HepG2 (cell line): Measurements from ENCODE around the gene CEP131. TPM values are rescaled to one million over a fixed set of nuclear protein-coding genes. Genes with fewer than 3 reads are reported as not detected.

ENCODE experiments used
- ETV5 ChIP-seq: IDR thresholded peaks from 2 replicates; pipeline ENCODE4 v1.6.1; 2018; ENCODE audit warnings: missing biosample characterization, missing genetic modification reagents, inconsistent platforms, borderline replicate concordance
- KDM5A ChIP-seq: fragments of 200-600 bp; sonication (generic); IDR thresholded peaks from 2 replicates; pipeline ENCODE4 v1.7.0; 2018; ENCODE audit warnings: antibody characterized with exemption, mild to moderate bottlenecking, low read length, borderline replicate concordance
- NFAT5 ChIP-seq: sonication (generic); formaldehyde crosslinking; IDR thresholded peaks from 2 replicates; pipeline ENCODE4 v1.4.0; 2020; ENCODE audit warnings: missing genetic modification reagents
- NFKB2 ChIP-seq: sonication (generic); formaldehyde crosslinking; IDR thresholded peaks from 2 replicates; pipeline ENCODE4 v1.4.0; 2020; ENCODE audit warnings: missing genetic modification reagents, borderline replicate concordance
- NR2F1 ChIP-seq, 2 experiments: fragments of 450-650 bp in 1 of 2; formaldehyde crosslinking in 1 of 2; IDR thresholded peaks; 2 replicates each; pipeline versions ENCODE4 v1.5.0 to v1.6.1; 2016 to 2020; ENCODE audit warnings: mild to moderate bottlenecking in 1 of 2, missing compliant biosample characterization in 1 of 2, missing genetic modification reagents in 1 of 2, moderate library complexity in 1 of 2
- PRDM4 ChIP-seq: sonication (generic); formaldehyde crosslinking; IDR thresholded peaks from 2 replicates; pipeline ENCODE4 v1.9.0; 2021; ENCODE audit warnings: missing genetic modification reagents, borderline replicate concordance
- SAFB2 ChIP-seq: sonication (generic); formaldehyde crosslinking; IDR thresholded peaks from 2 replicates; pipeline ENCODE4 v1.5.1; 2020; ENCODE audit warnings: missing genetic modification reagents, low read depth, mild to moderate bottlenecking, borderline replicate concordance
- SIX4 ChIP-seq: sonication (generic); formaldehyde crosslinking; IDR thresholded peaks from 2 replicates; pipeline ENCODE4 v1.4.0; 2020; ENCODE audit warnings: missing genetic modification reagents
- SSRP1 ChIP-seq: IDR thresholded peaks from 2 replicates; pipeline ENCODE4 v1.6.1; 2016; ENCODE audit warnings: control low read depth
- STAT5B ChIP-seq: sonication (generic); formaldehyde crosslinking; IDR thresholded peaks from 2 replicates; pipeline ENCODE4 v1.4.0; 2020; ENCODE audit warnings: missing genetic modification reagents
- TEAD3 ChIP-seq: optimal IDR thresholded peaks from 2 replicates; pipeline ENCODE3; 2016; ENCODE audit warnings: borderline replicate concordance
- ZNF30 ChIP-seq: sonication (generic); formaldehyde crosslinking; IDR thresholded peaks from 2 replicates; pipeline ENCODE4 v1.5.0; 2020; ENCODE audit warnings: mild to moderate bottlenecking, missing genetic modification reagents
- ZNF362 ChIP-seq: sonication (generic); formaldehyde crosslinking; IDR thresholded peaks from 2 replicates; pipeline ENCODE4 v1.4.0; 2020; ENCODE audit warnings: missing genetic modification reagents, mild to moderate bottlenecking, borderline replicate concordance
- ZNF414 ChIP-seq: sonication (generic); formaldehyde crosslinking; IDR thresholded peaks from 2 replicates; pipeline ENCODE4 v1.5.0; 2020; ENCODE audit warnings: missing genetic modification reagents
- ZNF44 ChIP-seq: sonication (generic); formaldehyde crosslinking; IDR thresholded peaks from 2 replicates; pipeline ENCODE4 v1.5.1; 2020; ENCODE audit warnings: mild to moderate bottlenecking, missing genetic modification reagents
- ZNF580 ChIP-seq: IDR thresholded peaks from 2 replicates; pipeline ENCODE4 v1.6.1; 2016; ENCODE audit warnings: low read depth, borderline replicate concordance
- ZNF598 ChIP-seq: sonication (generic); formaldehyde crosslinking; IDR thresholded peaks from 2 replicates; pipeline ENCODE4 v1.5.1; 2020; ENCODE audit warnings: mild to moderate bottlenecking, missing genetic modification reagents, borderline replicate concordance
- ZNF615 ChIP-seq: sonication (generic); formaldehyde crosslinking; IDR thresholded peaks from 2 replicates; pipeline ENCODE4 v1.5.0; 2020; ENCODE audit warnings: mild to moderate bottlenecking, missing genetic modification reagents, borderline replicate concordance
- ZNF775 ChIP-seq: sonication (generic); formaldehyde crosslinking; IDR thresholded peaks from 2 replicates; pipeline ENCODE4 v1.4.0; 2020; ENCODE audit warnings: missing genetic modification reagents, mild to moderate bottlenecking, moderate library complexity, borderline replicate concordance
- polyA plus RNA-seq, 8 experiments: library from polyadenylated mRNA; depleted of rRNA in 3 of 8; stranded (reverse) in 7 of 8; unstranded in 1 of 8; fragments of >200 nt; fragmentation: Illumina TruSeq in 4 of 8; extraction: Trizol in 4 of 8; gene quantifications; 2 replicates each; pipeline versions ENCODE4 v1.2.1 to v1.2.3, GENCODE V29; 2011 to 2016; ENCODE audit warnings: low read depth in 4 of 8, missing spikeins in 1 of 8, mixed read lengths in 1 of 8; ENCODE audit not compliant: insufficient read depth in 1 of 8
- total RNA-seq, 5 experiments: library from RNA; depleted of rRNA; stranded (reverse); fragments of >200 nt; fragmentation: Illumina TruSeq; extraction: Trizol; gene quantifications; 2 replicates each; pipeline ENCODE4 v1.2.3, GENCODE V29; 2016; ENCODE audit warnings: low read depth in 1 of 5

The CEP131 gene
- total and polyA plus RNA-seq, 2 of the 13 experiments (the other 11 are each of a cell fraction or from before 2014, with no cell fraction given), result 5.0 to 16.8 TPM

GRCh38 chr17:81244358-81245023, 21.7 kb upstream of the CEP131 start (continued):
- TF ChIP-seq NFAT5 (CRISPR knock-in tag) (peak; percentile 25; the same call in 1 of the 2 replicates), ZNF775 (CRISPR knock-in tag) (no peak), ZNF414 (CRISPR knock-in tag) (no peak), SAFB2 (CRISPR knock-in tag) (peak; percentile 38), PRDM4 (CRISPR knock-in tag) (no peak), ZNF362 (CRISPR knock-in tag) (peak; percentile 47; the same call in 1 of the 2 replicates), NFKB2 (peak; percentile 67; the same call in 1 of the 2 replicates), TEAD3 (CRISPR knock-in tag) (peak; percentile 42), ZNF615 (CRISPR knock-in tag) (no peak), SSRP1 (peak; percentile 96), ETV5 (0 out of 2 replicates have a peak, but pooled peaks have one; percentile 7), ZNF598 (CRISPR knock-in tag) (peak; percentile 62; the same call in 1 of the 2 replicates), NR2F1 (CRISPR knock-in tag; IDR thresholded peaks at IDR 0.05) (peak in 1 of 2 experiments; percentile 39; a peak in 2 of 4 replicates), SIX4 (CRISPR knock-in tag) (no peak), ZNF30 (CRISPR knock-in tag) (no peak), STAT5B (CRISPR knock-in tag) (no peak), ZNF44 (CRISPR knock-in tag) (no peak), ZNF580 (CRISPR knock-in tag) (no peak), KDM5A (no peak)
